ENCODE results near the gene TMEM158.

TMEM158 gene

GRCh38 chr3:45232521-45232920 lies 6.4 kb upstream of the TMEM158 start:
- peak; percentile 9 for DNase-seq

- no peak for DNase-seq
Observed at GRCh38 chr3:45227946-45228345, 1.9 kb upstream of the TMEM158 start.

GRCh38 chr3:45227071-45227820 lies 1.2 kb upstream of the TMEM158 start:
- no peak for DNase-seq

GRCh38 chr3:45225465-45226205 lies 452 bp downstream of the TMEM158 start:
- peak; percentile 34 for DNase-seq

DNA sequence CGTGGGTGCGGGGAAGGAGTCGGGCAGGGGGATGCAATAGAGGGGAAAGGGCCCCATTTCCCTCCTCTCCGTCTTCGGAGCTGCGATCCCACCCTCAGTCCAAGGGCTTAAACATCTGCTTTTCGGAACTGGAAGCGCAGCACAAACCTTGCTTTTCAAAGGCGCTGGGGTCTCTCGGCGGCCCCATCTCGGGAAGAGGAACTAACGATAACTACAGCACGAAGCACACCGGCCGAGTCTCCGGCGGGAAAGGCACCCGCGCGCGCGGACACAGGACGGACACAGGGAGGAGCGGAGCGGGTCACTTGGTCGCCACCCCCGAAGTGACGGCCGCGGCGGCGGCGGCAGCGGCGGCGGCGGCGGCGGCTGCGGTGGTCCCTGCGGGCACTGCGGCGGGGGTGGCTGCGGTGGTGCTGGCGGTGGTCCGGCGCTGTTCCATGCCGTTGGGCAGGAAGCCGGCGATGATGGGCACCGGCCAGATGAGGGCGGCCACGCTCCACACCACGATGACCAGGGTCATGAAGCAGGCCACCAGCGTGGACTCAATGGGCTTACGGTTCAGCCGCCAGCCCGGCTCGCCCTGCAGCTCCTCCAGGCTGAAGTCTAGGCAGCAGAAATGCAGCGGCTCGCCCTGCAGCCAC lies 1.1 kb downstream of the TMEM158 start:
- peak; percentile 76 for DNase-seq

GRCh38 chr3:45223889-45224727 lies 2.0 kb downstream of the TMEM158 start:
- peak; percentile 49 for DNase-seq

- no peak for DNase-seq
Observed at GRCh38 chr3:45219694-45220093, 6.4 kb downstream of the TMEM158 start.

DNA sequence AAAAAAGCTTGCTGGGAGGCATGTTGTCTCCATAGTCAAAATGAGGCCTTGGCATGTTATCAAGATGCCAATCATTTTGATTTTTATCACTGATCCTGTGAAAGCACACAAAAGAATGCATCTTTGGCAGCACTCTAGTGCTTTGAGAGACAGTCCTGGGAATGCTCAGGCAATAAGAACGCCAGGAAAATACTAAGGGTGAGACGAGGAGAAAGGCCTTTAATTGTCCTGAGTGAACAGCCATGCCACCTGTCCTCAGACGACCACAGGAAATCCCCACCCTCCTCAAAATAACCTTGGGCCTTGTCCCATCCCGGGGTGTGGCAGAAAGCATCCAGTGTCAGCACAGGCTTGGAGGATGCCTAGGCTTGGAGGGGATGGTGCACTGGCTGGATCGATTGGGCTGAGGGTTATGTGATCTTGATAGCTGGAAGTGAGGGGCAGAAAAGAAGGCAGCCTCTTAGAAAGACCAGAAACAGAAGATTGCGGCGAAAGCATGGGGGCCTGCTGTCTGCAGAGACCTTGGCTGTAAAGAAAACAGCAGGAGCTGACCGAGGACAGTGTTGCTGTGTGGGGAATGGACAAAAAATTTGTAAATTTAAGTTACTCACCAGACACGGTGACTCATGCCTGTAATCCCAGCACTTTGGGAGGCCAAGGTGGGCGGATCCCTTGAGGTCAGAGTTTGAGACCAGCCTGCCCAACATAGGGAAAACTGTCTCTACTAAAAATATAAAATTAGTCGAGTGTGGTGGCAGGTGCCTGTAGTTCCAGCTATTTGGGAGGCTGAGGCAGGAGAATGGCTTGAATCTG lies 7.3 kb downstream of the TMEM158 start:
- peak; percentile 78 for DNase-seq

DNA sequence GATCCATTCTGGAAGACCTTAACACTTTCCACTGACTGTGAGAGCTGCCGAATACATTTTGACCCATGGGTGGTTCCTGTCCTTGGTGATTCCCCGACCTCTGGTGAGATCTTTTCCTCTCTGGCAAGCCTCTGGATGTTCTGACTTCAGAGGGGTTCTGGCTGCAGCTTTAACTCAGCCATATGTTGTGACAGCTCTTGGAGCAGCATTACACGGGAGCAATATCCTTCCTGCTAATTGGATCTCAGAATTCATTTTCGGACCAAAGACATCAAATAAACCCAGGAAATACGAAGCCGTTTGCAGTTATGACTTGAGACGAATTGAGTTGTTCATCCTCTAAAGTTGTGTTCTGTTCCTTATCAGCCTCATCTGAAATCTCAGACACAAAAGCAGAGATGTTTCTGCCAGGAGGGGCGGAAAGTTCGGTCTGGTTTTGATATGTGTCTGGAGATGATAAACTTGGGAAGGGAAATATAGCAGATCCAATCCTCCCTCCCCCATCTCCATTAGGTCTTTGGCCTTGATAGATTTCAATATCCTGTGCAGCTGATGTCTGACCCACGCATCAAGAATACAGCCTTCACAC lies 10.0 kb downstream of the TMEM158 start:
- no peak for DNase-seq

- DNase-seq, result no peak
Observed at GRCh38 chr3:45215466-45215865, 10.6 kb downstream of the TMEM158 start.

GRCh38 chr3:45214061-45214680 lies 11.9 kb downstream of the TMEM158 start:
- no peak for DNase-seq

GRCh38 chr3:45212095-45212468 lies 14.0 kb downstream of the TMEM158 start:
- no peak for DNase-seq

DNA sequence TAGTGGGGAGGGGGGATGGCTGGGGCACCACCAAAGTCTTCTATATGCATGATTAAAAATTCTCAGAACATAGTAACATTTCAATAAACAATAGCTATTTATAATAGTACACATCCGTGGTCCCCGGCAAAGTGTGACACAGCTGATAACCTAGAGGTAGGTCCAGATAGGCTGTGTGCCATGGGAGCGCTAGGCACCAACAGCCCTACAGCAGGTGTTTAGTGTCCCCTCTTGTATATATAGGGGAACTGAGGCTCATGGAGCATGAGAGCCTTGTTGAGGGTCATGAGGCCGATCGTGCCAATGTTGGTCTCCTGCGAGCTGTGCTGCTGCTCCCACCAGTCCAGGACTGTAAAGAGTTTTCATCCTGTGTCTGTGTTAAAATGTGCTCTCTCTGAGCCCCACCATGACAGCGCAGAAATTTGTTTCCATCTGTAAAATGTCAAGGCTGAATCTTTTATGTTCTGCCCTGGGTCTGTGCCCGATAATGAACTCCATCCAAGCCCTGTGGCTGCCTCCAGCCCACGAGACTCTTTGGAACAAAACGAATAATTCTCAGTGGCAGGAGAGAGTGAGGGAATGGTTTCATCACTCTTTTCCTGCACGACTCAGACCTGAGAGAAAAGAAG lies 14.5 kb downstream of the TMEM158 start:
- DNase-seq, result no peak

- DNase-seq, result peak; percentile 66
Observed at GRCh38 chr3:45210308-45211041, 15.6 kb downstream of the TMEM158 start.

DNA sequence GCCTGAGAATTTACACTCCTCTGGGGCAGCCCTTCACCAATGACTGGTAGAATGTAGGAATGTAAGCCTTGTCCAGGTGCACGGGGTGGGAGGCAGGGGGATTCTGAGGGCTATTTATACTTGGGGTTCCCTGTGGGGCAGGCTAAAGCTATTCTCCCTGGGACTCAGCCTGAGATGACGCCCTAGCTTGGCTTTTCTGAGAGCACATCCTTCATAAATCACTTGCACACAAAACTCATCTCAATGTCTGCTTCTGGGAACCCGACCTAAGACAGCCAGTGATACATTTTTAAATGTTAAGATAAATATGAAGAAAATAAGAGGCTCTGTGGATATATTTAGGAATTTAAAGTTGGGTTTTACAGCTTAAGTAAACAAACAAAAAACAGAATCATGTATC lies 16.6 kb downstream of the TMEM158 start:
- no peak for DNase-seq

- DNase-seq, result no peak
Observed at GRCh38 chr3:45208586-45208985, 17.5 kb downstream of the TMEM158 start.

DNA sequence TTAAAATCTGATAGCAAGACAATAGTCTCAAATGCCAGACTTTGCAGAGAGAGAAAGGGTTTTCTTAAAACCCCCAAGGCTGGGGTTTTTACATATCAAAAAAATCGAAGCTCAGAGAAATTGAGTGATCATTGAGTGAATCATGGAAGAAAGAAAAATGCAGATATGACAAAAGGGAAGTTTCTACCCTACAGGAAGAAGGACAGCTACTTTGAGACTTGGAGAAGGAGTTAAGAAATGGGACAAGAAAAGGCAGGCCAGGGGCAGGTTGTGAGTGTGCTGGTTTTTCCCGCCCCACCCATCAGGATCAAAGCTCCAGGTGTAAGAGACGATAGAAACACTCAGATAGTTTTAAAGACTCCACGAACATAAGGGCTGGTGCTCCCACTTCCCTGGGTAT lies 18.6 kb downstream of the TMEM158 start:
- no peak for DNase-seq

- no peak for DNase-seq
Observed at GRCh38 chr3:45205126-45205525, 21.0 kb downstream of the TMEM158 start.

DNA sequence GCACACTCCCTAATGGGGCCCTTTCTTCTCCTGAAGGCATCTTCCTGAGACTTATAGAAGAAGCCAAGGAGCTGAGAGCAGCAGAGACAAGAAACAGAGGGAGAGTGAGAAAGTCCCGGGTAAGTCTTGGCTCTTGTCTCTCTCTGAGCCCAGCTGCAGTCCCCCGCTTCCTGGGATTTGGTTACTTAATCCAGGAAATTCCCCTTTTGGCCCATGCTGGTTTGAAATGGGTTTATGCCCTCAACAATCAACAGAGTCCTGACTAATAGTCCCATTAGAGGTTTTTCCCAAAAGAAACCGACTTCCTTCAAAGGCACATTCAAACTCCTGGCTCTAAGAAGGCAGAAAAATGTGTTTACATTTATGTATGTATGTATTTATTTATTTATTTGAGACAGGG lies 22.0 kb downstream of the TMEM158 start:
- peak; percentile 67 for DNase-seq

Data from fibroblast of skin of back (primary cell).